DND-41 (cell line): ENCODE data around the gene IQGAP2.
"Not testable (repeated sequence)": the region's sequence is repeated elsewhere in the genome, so short reads cannot be mapped to it uniquely, and the experiment has no call there.

Experiments
- ATAC-seq: fragments of 200-7000 bp; cut with Tn5 transposase; 3 replicates; pipeline ENCODE4 v1.9.1; 2021; ENCODE audit warnings: low read depth; ENCODE audit not compliant: insufficient read depth
- DNase-seq: peaks from one replicate; pipeline ENCODE4 v3.0.0-alpha.2; 2020
- H2AFZ ChIP-seq: 2 replicates; pipeline ENCODE4 v1.6.0; 2012; ENCODE audit warnings: low read depth, low read length
- H3K27ac ChIP-seq: 2 replicates; pipeline ENCODE4 v1.5.1; 2012; ENCODE audit warnings: low read length, inconsistent platforms
- H3K27me3 ChIP-seq: fragments of 200-600 bp; sonication (generic); 2 replicates; pipeline ENCODE4 v1.6.0; 2012; ENCODE audit warnings: low read length, mild to moderate bottlenecking, inconsistent platforms; ENCODE audit not compliant: insufficient read depth, poor library complexity
- H3K36me3 ChIP-seq: 2 replicates; pipeline ENCODE4 v1.5.1; 2012; ENCODE audit warnings: low read length, inconsistent platforms; ENCODE audit not compliant: insufficient read depth
- H3K4me1 ChIP-seq: 2 replicates; pipeline ENCODE4 v1.5.1; 2012; ENCODE audit warnings: mild to moderate bottlenecking, low read length; ENCODE audit not compliant: insufficient read depth
- H3K4me2 ChIP-seq: 2 replicates; pipeline ENCODE4 v1.6.0; 2012; ENCODE audit warnings: mild to moderate bottlenecking, moderate library complexity, low read length, inconsistent platforms; ENCODE audit not compliant: insufficient read depth
- H3K4me3 ChIP-seq, 2 experiments: fragments of 200-600 bp in 1 of 2; shearing (Covaris generic) in 1 of 2; 2 replicates each; pipeline ENCODE4 v1.5.1; 2012 to 2016; ENCODE audit warnings: inconsistent platforms in 2 of 2, low read length in 2 of 2, mild to moderate bottlenecking in 2 of 2, low read depth in 1 of 2, moderate library complexity in 1 of 2
- H3K79me2 ChIP-seq: 2 replicates; pipeline ENCODE4 v1.6.0; 2012; ENCODE audit warnings: low read length, inconsistent platforms; ENCODE audit not compliant: insufficient read depth
- H3K9ac ChIP-seq: 2 replicates; pipeline ENCODE4 v1.6.0; 2012; ENCODE audit warnings: low read depth, mild to moderate bottlenecking, inconsistent platforms, low read length, moderate library complexity
- H3K9me3 ChIP-seq: 2 replicates; pipeline ENCODE4 v1.5.1; 2012; ENCODE audit warnings: low read length, moderate library complexity, mild to moderate bottlenecking, inconsistent platforms; ENCODE audit not compliant: insufficient read depth, severe bottlenecking
- H4K20me1 ChIP-seq: 2 replicates; pipeline ENCODE4 v1.6.0; 2012; ENCODE audit warnings: low read length; ENCODE audit not compliant: insufficient read depth
- EZH2 ChIP-seq: IDR thresholded peaks from 3 replicates; pipeline ENCODE4 v1.6.1; 2012; ENCODE audit warnings: borderline replicate concordance, low read depth, mild to moderate bottlenecking, moderate library complexity, low read length, inconsistent platforms; ENCODE audit not compliant: severe bottlenecking
- TF ChIP-seq, protein P1 (sequence below): IDR thresholded peaks from 2 replicates; pipeline ENCODE4 v1.5.1; 2012; ENCODE audit warnings: borderline replicate concordance, low read length, moderate library complexity, mild to moderate bottlenecking; ENCODE audit not compliant: poor library complexity, severe bottlenecking; ENCODE audit errors: extremely low read depth

The IQGAP2 gene

DNA sequence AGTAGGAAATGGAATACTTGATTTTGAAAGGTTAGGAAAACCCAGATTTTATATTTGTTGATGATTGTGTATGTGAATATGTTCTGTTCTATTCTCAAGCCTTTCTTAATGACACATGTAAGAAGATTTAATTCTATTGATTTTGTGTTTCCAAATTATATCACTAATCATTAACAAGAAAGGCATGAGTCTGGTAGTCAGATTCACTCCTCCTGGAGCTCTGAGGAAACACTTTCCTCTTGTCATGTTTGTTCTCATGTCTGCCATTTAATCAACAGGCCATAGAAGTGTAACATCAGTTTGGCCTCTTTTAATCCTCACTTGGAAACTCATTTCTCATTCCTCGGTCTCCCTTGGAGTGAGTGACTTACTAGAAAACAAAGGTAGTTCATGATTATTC lies 272.3 kb downstream of the IQGAP2 start:
- H3K4me3 ChIP-seq = no peak overlapping the region
- no peaks in the 10 kb centered on the region for H3K9me3 ChIP-seq
- no peak overlapping the region for H3K4me2 ChIP-seq
- no peaks in the 10 kb centered on the region for H3K79me2 ChIP-seq
- no peak overlapping the region for H3K9ac ChIP-seq
- H4K20me1 ChIP-seq = no peaks in the 10 kb centered on the region
- H3K4me1 ChIP-seq = no peaks in the 10 kb centered on the region
- ATAC-seq (no peak), DNase-seq (no peak)
- H3K36me3 ChIP-seq = no peaks in the 10 kb centered on the region
- no peaks in the 10 kb centered on the region for H3K27me3 ChIP-seq
- TF ChIP-seq, protein P1, sequence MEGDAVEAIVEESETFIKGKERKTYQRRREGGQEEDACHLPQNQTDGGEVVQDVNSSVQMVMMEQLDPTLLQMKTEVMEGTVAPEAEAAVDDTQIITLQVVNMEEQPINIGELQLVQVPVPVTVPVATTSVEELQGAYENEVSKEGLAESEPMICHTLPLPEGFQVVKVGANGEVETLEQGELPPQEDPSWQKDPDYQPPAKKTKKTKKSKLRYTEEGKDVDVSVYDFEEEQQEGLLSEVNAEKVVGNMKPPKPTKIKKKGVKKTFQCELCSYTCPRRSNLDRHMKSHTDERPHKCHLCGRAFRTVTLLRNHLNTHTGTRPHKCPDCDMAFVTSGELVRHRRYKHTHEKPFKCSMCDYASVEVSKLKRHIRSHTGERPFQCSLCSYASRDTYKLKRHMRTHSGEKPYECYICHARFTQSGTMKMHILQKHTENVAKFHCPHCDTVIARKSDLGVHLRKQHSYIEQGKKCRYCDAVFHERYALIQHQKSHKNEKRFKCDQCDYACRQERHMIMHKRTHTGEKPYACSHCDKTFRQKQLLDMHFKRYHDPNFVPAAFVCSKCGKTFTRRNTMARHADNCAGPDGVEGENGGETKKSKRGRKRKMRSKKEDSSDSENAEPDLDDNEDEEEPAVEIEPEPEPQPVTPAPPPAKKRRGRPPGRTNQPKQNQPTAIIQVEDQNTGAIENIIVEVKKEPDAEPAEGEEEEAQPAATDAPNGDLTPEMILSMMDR = no peak
- TF ChIP-seq EZH2 = no peak
- H3K27ac ChIP-seq = no peak overlapping the region
- H2AFZ ChIP-seq = no peak overlapping the region

DNA sequence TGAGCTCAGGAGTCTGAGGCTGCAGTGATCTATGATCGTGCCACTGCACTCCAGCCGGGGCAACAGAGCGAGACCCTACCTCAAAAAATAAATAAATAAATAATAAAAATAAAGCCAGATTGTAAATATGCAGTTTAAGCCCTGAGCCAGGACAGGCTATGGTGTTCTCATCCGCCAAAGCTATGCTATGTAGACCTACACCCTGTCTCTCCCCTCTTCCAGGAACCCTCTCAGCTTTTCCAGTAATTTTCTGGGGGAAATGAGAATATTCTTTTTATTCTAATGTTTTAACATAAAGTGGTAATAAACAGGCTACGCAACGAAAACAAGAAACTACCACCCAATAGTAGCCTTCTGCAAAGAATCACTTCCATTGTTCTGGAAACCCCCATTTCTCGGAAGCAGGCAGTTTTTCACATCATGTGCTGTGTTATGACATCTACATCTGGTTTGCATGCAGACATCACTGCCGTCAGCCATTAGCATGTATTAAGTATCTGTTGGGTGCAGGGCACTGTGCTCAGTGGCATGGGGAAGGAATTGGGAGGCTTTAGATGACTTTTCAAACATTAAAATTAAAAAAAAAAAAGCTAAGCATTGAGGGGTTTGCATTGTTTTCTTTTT lies 274.9 kb downstream of the IQGAP2 start:
- Histone ChIP-seq H3K79me2 (no peaks in the 10 kb centered on the region), H3K4me1 (no peaks in the 10 kb centered on the region), H2AFZ (no peak overlapping the region), H3K4me2 (no peak overlapping the region), H3K27ac (no peak overlapping the region), H3K27me3 (no peaks in the 10 kb centered on the region), H3K9ac (no peak overlapping the region), H4K20me1 (no peaks in the 10 kb centered on the region), H3K36me3 (no peaks in the 10 kb centered on the region), H3K9me3 (no peaks in the 10 kb centered on the region), H3K4me3 (no peak overlapping the region)
- DNase-seq (no peak), ATAC-seq (no peak)
- TF ChIP-seq EZH2 = no peak

DNA sequence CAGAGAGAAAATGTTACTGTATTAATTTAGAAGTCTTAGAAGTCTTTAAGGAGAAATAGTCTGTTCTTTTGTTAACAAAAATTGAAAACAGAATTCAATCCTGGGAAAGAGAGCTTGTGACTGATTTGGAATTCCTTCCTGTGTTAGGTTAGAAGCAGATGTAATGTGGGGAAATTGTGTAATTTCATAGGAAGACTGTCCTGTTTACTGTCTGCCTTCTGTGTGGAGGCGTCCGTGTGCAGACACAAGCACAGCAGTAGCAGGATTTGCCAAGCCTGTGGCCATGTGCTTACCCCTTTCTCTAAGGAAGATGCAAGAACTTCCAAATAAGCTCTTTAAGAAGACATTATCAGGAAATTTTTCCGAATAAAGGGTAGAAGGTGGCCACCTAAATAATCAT lies 276.1 kb downstream of the IQGAP2 start:
- no peak for DNase-seq

DNA sequence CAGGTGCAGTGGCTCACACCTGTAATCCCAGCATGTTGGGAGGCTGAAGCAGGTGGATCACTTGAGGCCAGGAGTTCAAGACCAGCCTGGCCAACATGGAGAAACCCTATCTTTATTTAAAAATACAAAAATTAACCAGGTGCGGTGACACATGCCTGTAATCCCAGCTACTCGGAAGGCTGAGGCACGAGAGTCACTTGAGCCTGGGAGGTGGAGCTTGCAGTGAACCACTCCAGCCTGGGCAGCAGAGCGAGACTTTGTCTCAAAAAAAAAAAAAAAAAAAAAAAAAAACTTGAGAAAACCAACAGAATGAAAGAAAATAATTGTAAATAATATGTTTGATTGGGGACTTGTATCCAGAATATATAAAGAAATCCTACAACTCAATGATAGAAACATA lies 277.7 kb downstream of the IQGAP2 start:
- not testable (repeated sequence) for H3K79me2 ChIP-seq, H3K4me3 ChIP-seq, H3K27me3 ChIP-seq, H3K36me3 ChIP-seq, H3K27ac ChIP-seq, H2AFZ ChIP-seq, H3K4me2 ChIP-seq, H3K4me1 ChIP-seq, ATAC-seq, H3K9ac ChIP-seq, H3K9me3 ChIP-seq, DNase-seq, H4K20me1 ChIP-seq

More for the DNA sequence above, 276.1 kb downstream of the IQGAP2 start:
- H3K4me3 ChIP-seq = no peak overlapping the region
- no peak overlapping the region for H3K9ac ChIP-seq
- H3K27me3 ChIP-seq = no peaks in the 10 kb centered on the region
- H3K79me2 ChIP-seq = no peaks in the 10 kb centered on the region
- H3K4me2 ChIP-seq = no peak overlapping the region
- TF ChIP-seq, protein P1 = no peak
- TF ChIP-seq EZH2 = no peak
- no peak for ATAC-seq
- no peaks in the 10 kb centered on the region for H3K4me1 ChIP-seq
- H3K9me3 ChIP-seq = no peaks in the 10 kb centered on the region
- no peaks in the 10 kb centered on the region for H3K36me3 ChIP-seq
- no peak overlapping the region for H2AFZ ChIP-seq
- no peaks in the 10 kb centered on the region for H4K20me1 ChIP-seq
- no peak overlapping the region for H3K27ac ChIP-seq
